Glomerular visceral epithelial cell (primary cell): ENCODE results near the gene ATG4D.
"Not testable (repeated sequence)": the region's sequence is repeated elsewhere in the genome, so short reads cannot be mapped to it uniquely, and the experiment has no call there.

ENCODE experiments used
- DNase-seq: peaks from one replicate; pipeline ENCODE4 v3.0.0-alpha.2; 2016; ENCODE audit errors: extremely low spot score

ATG4D gene

DNA sequence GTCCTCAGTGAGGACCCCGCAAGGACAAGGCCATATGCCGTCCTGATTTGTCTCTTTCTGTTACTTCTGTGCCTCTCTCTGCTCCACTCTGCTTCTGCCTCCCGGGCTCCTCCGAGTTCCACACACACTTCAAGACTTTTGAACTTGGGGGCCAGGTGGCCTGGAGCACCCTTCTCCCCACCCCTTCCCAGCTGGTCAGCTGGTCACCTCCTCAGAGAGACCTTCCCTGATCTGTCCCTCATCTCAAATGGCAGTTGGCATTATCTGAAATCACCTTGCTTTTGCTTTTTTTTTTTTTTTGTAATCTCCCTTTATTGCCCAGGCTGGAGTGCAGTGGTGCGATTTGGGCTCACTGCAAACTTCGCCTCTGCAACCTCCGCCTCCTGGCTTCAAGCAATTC, 24.3 kb upstream of the ATG4D start:
- no peak for DNase-seq

DNA sequence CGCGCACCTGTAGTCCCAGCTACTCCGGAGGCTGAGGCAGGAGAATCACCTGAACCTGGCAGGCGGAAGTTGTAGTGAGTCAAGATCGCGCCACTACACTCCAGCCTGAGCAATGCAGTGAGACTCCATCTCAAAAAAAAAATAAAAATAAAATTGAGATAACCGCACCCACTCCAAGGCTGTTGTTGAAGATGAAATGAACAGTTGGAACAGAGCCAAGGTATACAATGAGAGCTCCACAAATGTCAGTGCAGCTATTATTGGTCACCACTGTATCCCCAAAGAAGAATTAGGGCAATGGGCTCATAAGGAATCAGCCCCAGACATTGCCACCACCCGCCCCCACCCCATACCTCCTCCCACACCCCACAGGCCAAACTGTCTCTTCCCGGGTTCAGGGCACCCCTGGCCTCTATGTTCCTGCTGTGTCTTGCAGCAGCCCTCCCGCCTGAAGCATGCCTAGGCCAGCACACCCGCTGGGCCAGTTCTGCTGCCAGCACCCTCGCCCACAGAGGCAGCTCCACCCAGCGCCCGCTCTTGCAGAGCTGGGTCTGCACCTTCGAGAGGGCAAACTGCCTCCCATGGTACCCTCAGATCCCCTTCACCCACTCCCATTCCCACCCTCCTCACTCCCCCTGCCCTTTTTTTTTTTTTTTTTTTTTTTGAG, 22.9 kb upstream of the ATG4D start:
- DNase-seq: no peak

DNA sequence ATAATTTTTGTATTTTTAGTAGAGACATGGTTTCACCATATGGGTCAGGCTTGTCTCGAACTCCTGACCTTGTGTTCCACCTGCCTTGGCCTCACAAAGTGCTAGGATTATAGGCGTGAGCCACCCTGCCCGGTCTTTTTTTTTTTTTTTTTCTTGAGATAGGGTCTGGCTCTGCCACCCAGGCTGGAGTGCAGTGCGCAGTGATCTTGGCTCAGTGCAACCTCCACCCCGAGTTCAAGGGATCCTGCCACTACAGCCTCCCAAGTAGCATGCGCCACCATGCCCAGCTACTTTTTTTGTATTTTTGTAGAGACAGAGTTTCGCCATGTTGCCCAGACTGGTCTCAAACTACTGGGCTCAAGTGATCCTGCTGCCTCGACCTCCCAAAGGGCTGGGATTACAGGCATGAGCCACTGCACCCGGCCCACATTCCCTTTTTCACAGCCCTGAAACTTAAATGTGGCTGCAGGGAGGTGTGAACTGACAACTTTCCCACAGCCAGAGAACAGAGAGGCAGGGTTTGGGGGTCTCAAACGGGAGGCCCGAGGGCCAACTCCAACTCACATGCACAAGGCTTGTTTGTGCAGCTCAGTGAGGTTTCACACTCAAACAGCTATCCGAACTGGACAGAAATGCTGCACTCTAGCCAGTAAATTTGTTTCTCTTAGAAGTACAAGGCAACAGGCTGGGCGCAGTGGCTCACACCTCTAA, 22.1 kb upstream of the ATG4D start:
- DNase-seq: no peak

- no peak for DNase-seq
Measured at GRCh38 chr19:10523135-10523636, 20.5 kb upstream of the ATG4D start.

DNA sequence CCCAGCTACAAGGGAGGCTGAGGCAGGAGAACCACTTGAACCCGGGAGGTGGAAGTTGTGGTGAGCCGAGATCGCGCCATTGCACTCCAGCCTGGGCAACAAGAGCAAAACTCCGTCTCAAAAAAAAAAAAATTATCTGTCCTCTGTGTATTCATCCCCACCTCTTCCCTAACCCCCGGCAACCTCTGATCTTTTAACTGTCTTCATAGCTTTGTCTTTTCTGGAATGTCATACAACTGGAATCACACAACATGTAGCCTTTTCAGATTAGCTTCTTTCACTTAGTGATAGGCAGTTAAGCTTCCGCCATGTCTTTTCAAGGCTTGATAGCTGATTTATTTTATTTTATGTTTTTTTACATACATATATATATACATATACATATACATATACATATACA, 18.1 kb upstream of the ATG4D start:
- DNase-seq: no peak

- DNase-seq: not testable (repeated sequence)
Measured at GRCh38 chr19:10526887-10527286, 16.8 kb upstream of the ATG4D start.

- DNase-seq: no peak
Measured at GRCh38 chr19:10532457-10532856, 11.2 kb upstream of the ATG4D start.

- no peak for DNase-seq
Measured at GRCh38 chr19:10533646-10534386, 9.9 kb upstream of the ATG4D start.

- no peak for DNase-seq
Measured at GRCh38 chr19:10535613-10536012, 8.1 kb upstream of the ATG4D start.

- no peak for DNase-seq
Measured at GRCh38 chr19:10537668-10538067, 6.0 kb upstream of the ATG4D start.

- no peak for DNase-seq
Measured at GRCh38 chr19:10538204-10538983, 5.3 kb upstream of the ATG4D start.

- not testable (repeated sequence) for DNase-seq
Measured at GRCh38 chr19:10539016-10539415, 4.7 kb upstream of the ATG4D start.

- DNase-seq: no peak
Measured at GRCh38 chr19:10543059-10543419, 665 bp upstream of the ATG4D start.

GRCh38 chr19:10544242-10544752, 593 bp downstream of the ATG4D start:
- no peak for DNase-seq

DNA sequence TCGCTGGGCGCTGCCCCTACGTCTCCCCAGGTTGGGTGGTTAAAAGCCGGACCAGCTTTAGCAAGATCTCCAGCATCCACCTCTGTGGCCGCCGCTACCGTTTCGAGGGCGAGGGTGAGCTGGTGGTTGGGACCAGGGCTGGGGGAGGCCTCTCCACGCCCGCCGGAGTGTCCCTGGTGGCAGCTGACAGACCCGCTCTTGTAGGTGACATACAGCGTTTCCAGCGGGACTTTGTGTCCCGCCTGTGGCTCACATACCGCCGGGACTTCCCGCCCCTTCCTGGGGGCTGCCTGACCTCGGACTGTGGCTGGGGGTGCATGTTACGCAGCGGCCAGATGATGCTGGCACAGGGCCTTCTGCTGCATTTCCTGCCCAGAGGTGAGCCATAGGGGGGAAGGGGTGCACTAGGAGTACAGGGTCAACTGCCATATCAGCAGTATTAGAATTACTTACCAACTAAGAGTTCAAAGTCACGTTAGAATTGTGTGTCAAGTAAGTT, 1.1 kb downstream of the ATG4D start:
- no peak for DNase-seq

DNA sequence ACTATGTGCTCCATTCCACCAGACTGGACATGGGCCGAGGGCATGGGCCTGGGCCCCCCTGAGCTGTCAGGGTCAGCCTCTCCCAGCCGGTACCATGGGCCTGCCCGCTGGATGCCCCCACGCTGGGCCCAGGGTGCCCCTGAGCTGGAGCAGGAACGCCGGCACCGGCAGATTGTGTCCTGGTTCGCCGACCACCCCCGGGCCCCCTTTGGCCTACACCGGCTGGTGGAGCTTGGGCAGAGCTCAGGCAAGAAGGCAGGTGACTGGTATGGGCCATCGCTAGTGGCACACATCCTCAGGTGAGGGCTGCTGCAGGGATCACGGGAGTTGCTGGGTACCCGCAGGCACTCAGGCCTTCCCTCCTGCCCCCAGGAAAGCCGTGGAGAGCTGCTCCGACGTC, 3.1 kb downstream of the ATG4D start:
- DNase-seq: no peak

- no peak for DNase-seq
Measured at GRCh38 chr19:10548746-10549276, 5.1 kb downstream of the ATG4D start.

DNA sequence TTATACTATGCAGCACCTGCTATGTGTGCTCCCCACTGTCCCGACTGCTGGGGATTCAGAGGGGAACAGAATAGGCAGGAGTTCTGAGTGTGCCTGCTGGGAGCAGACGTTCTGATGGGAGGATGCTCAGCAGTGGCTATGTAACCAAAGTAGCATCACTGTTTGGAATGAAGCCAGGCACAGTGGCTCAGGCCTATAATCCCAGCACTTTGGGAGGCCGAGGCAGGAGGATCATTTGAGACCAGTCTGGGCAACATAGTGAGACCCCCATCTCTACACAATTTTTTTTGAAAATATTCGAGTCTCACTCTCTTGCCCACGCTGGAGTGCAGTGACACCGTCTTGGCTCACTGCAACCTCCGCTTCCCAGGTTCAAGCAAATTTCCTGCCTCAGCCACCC, 6.0 kb downstream of the ATG4D start:
- DNase-seq: no peak

GRCh38 chr19:10550336-10550735, 6.6 kb downstream of the ATG4D start:
- DNase-seq: no peak

- not testable (repeated sequence) for DNase-seq
Measured at GRCh38 chr19:10551006-10551405, 7.3 kb downstream of the ATG4D start.

DNA sequence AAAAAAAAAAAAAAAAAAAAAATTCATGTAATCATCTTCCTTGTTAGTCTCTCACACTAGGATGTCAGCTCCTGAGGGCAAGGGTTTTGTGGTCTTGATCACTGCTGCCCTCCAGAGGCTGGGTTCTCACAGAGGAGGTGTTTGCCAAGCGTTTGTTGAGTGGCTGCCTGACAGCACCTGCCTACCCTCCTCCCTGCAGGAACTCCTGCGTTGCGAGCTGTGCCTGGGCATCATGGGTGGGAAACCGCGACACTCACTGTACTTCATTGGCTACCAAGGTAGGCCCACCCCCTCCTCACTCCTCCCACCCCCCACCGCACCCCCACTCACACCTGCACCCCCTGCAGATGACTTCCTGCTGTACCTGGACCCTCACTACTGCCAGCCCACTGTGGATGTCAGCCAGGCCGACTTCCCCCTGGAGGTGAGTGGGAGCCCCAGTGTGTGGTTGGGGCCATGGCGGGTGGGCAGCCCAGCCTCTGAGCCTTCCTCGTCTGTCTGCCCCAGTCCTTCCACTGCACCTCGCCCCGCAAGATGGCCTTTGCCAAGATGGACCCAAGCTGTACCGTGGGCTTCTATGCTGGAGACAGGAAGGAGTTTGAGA, 8.1 kb downstream of the ATG4D start:
- DNase-seq: no peak
